ENCODE measurements around the gene BICRA. TPM values are rescaled to one million over a fixed set of nuclear protein-coding genes. Genes with fewer than 3 reads are reported as not detected.

Gene BICRA
- total RNA-seq, 1 experiment from 2014 or later, result 29.3 TPM

DNA sequence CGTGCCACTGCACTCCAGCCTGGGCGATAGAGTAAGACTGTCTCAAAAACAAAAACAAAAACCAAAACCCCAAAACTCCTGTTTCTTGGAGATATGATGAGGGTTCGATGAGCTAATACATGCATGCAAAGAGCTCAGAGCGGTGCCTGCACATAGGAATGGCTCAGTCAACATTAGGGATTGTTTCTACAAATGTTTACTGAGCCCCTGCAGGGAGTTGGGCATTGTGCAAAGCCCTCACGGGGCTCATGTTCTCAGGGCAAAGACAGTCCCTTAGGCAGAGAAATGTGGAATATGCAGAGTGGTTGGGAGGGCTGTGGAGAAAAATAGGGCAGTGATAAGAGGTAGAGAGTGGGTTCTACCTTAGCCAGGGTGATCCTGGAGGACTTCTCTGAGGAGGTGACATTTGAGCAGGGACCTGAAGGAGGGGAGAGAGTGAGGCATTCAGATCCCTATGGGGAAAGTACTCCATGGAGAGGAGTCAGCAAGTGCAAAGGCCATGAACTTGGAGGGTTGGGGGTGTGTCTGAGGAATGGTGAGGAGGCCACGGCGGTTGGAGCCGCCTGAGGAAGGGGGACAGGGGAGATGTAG, 102.8 kb downstream of the BICRA start:
- no CpG with 5 or more reads among the region's 8 CpGs for WGBS (ENCODE audit: extremely low coverage, insufficient read length, low lambda C conversion rate)
- no peak overlapping the region for H3K4me2 ChIP-seq (ENCODE audit: insufficient read depth, insufficient read length, low read length)
- no peak overlapping the region for H3K14ac ChIP-seq (ENCODE audit: insufficient read depth, low read length)
- Mint-ChIP-seq H3K27ac (no peak overlapping the region), H3K9me3 (peaks cover 18% of the 10 kb centered on the region in 2 experiments), H3K36me3 (ENCODE audit: insufficient read depth in 1 of 3, low read depth in 3 of 3) (peaks cover 2 to 22% (median 8%) of the 10 kb centered on the region in 3 experiments), H3K4me3 (peak overlapping the region in 1 of 2 experiments; percentile 19; a peak in 2 of 5 replicates), H3K4me1 (peaks cover 8 to 11% of the 10 kb centered on the region in 2 experiments; a peak in 3 of 4 replicates), H3K27me3 (ENCODE audit: low read depth) (peaks cover 15% of the 10 kb centered on the region)
- H2BK5ac ChIP-seq (ENCODE audit: insufficient read length, low read length), result no peak overlapping the region
- H3K27ac ChIP-seq (ENCODE audit: insufficient read length, low read depth, low read length), result no peak overlapping the region
- no peak overlapping the region for H4K91ac ChIP-seq (ENCODE audit: insufficient read length, low read depth, low read length)
- H3K9ac ChIP-seq (ENCODE audit: extremely low read depth, insufficient read length, low read length), result no peak overlapping the region
- H3K56ac ChIP-seq (ENCODE audit: insufficient read length, low read depth, low read length), result no peak overlapping the region
- H3K27me3 ChIP-seq (ENCODE audit: insufficient read depth, low read length), result no peaks in the 10 kb centered on the region
- H3K4me1 ChIP-seq (ENCODE audit: insufficient read depth, low read length), result no peaks in the 10 kb centered on the region
- no peaks in the 10 kb centered on the region for H4K20me1 ChIP-seq (ENCODE audit: control insufficient read depth, insufficient read depth, insufficient read length)
- no peak overlapping the region for H3K23ac ChIP-seq (ENCODE audit: insufficient read length, low read depth, low read length)
- H2BK120ac ChIP-seq (ENCODE audit: low read depth, low read length, poor library complexity, severe bottlenecking), result no peak overlapping the region
- H3K79me2 ChIP-seq (ENCODE audit: insufficient read depth, low read length), result no peaks in the 10 kb centered on the region
- no peak overlapping the region for H3K4ac ChIP-seq (ENCODE audit: low read depth, low read length)
- no peak overlapping the region for H2AK5ac ChIP-seq (ENCODE audit: insufficient read length, low read length)
- no peak overlapping the region for H4K8ac ChIP-seq (replicated peaks; ENCODE audit: insufficient read length, low read depth, low read length)
- H2BK15ac ChIP-seq (ENCODE audit: low read depth, low read length), result no peak overlapping the region
- no peak overlapping the region for H3T11ph ChIP-seq (ENCODE audit: low read length)
- H4K5ac ChIP-seq (ENCODE audit: insufficient read length, low read depth, low read length), result no peak overlapping the region
- no peaks in the 10 kb centered on the region for H3K23me2 ChIP-seq (ENCODE audit: insufficient read length, low read depth, low read length, poor library complexity, severe bottlenecking)
- H2BK12ac ChIP-seq (ENCODE audit: insufficient read length, low read depth, low read length), result no peak overlapping the region
- H3K79me1 ChIP-seq (ENCODE audit: insufficient read depth, low read depth, low read length, poor library complexity, severe bottlenecking), result no peaks in the 10 kb centered on the region
- TF ChIP-seq, protein P1, sequence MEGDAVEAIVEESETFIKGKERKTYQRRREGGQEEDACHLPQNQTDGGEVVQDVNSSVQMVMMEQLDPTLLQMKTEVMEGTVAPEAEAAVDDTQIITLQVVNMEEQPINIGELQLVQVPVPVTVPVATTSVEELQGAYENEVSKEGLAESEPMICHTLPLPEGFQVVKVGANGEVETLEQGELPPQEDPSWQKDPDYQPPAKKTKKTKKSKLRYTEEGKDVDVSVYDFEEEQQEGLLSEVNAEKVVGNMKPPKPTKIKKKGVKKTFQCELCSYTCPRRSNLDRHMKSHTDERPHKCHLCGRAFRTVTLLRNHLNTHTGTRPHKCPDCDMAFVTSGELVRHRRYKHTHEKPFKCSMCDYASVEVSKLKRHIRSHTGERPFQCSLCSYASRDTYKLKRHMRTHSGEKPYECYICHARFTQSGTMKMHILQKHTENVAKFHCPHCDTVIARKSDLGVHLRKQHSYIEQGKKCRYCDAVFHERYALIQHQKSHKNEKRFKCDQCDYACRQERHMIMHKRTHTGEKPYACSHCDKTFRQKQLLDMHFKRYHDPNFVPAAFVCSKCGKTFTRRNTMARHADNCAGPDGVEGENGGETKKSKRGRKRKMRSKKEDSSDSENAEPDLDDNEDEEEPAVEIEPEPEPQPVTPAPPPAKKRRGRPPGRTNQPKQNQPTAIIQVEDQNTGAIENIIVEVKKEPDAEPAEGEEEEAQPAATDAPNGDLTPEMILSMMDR (conservative IDR thresholded peaks at IDR 0.05), result no peak
- no peak for DNase-seq
- no peak overlapping the region for H2BK20ac ChIP-seq (ENCODE audit: low read depth, low read length, poor library complexity, severe bottlenecking)
- no peak overlapping the region for H3K18ac ChIP-seq (ENCODE audit: insufficient read length, low read depth, low read length)
- no peak overlapping the region for H2AFZ ChIP-seq (ENCODE audit: low read length)
- H3K9me3 ChIP-seq (ENCODE audit: control insufficient read depth, low read depth, low read length), result no peaks in the 10 kb centered on the region

Data from H9 (cell line).